Measurements from ENCODE around the gene EXOC4.

EXOC4 gene

DNA sequence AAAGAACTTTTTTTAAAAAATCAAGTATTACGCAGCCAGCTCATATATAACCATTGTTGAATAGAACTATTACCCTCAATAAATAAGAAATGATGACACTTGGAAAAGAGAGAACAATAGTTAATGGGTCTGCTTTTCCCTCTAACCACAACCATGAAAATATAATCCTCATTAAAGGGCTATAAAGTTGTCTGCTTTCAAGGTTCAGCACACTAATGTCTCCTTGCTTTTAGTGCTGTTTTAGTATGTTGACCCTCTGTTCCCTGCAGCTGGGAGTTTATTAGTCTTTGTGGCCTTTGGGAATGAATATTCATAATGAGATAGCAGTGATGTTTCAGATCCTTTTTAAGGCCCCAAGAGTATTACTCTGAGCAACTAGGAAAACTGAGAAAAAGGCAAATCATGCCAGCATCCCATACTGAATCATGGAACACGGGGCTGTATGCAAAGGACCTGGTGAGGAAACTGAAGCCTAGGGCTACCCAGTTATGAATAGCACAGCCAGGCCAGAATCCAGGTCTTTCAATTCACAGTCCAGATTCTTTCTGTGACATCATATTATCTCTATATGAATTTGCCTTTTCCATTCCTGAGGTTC is 542.3 kb downstream of the EXOC4 start:
- no peak for DNase-seq (ENCODE audit: low spot score)

DNA sequence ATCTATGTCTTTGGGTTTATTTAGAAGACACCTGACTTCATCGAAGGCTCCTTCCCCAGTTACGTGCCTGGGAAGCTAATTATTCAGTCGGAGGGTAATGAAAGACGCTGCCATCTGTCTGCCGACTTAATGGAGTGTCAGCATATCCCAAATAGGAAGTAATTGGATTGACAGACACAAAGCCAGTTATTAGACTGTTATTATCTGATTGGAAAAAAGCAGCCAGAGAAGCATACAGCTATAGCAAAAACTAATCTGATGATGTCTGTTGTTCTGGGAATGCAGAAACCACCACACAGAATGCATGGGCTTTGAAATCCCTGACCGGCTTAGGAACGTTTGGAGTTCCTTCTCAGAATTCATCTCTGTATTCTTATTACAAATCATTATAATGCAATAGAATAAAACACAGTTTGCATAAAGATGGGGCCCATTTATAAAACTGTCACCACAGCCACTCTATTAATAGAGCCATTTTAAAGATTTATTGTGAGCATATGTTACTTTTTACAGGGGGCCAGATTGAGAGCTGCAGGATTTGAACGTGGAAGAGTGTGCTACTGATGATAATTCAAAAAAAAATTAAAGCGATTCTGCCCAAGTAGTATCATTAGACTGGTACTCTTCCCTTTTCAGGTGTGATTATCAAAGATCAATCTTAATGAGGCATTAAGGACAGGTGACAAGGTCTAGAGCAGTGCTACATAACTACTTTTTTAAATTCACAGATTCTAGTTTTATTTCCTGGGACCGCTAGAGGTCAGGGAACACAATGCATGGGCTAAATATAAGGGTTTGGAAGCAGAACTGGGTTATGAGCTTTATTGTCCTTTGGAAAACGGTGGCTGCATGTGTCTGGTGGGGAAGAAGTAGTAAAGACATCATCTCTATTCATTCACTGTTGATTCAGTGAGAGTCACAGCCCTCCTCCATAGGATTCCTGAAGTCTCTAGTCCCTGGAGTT is 544.2 kb downstream of the EXOC4 start:
- DNase-seq (ENCODE audit: low spot score) = no peak

DNA sequence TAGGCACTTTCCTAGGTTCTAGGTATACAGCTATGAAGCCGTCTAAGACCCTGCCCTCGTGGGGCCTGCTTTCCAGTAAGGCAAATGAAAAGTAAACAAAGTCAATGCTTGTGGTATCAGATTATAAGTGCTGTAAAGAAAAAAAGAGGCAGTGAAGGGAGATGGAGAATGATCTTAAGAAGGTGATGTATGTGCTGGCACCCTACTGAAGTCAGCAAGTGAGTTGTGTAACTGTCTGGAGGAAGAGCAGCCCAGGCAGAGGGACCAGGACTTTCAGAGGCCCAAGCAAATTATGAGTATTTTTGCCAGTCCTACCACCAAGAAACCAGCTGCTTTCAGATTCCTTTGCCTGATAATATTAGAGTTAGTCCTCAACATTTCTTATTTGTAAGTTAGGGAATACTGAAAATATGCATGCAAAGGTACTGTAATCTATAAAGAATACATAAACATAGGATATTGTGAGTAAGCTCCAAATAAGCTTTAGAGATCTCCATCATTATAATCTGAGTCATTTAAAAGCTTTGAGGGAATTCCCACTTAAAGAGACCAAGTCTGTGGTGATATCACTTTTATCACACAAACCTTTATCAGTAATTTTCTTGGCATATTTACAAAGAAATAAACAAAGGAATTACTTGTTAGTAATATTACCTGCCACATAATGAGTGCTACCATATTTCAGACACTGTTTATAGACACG is 545.1 kb downstream of the EXOC4 start:
- no peak for DNase-seq (ENCODE audit: low spot score)

DNA sequence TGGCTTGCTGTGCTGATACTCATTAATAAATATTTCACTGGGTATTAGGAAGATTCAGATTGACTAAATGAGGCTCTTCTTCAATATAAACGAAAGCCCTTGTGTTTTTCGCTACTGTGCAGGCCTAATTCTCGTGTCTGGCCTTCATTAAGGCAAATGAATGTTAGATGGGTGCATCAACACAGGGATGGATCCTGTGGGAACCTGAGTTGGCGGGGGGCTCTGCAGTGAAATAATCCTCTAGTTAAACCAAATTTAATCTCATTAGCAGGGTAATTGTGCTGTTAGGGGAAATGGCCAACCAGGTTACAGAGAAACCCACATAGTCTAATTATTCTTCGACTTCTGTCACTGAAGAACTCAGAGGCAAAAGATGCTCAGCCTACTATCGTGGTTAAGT is 548.5 kb downstream of the EXOC4 start:
- no peak for DNase-seq (ENCODE audit: low spot score)

DNA sequence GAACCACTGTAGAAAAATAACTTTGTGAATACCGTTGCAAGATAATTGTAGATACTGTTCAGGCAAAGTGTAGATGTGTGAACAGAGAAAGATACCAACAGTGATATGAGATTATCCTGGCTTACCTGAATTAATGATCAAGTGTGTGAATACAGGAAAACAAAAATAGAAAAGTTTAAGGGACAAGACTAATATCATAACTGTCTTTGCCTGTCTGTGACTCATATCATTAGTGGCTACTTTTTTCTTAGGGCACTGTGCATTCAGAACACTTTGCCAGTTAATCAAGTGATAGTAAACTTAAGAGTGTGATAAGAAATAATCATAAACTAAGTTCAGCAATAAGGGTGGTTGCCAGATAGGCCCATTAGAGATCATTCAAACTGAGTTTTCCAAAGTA is 551.2 kb downstream of the EXOC4 start:
- no peak for DNase-seq (ENCODE audit: low spot score)

DNA sequence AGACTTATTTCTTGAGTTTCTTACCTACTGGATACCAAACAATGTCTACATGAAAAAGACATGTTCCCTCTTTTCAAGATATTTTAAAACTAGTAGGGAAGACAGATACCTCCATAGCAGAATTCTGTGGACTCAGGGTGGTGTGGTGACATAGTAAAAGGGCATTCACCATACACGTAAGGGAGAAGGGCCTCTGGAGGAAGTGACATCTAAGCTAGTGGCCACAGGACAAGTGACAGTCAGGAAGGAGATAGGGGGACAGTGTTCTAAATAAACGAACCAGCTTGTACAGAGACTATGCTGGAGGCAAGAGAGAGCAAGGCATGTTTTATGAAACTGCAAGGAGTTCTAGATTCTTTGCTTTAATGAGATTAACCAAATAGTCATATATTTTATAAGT is 552.5 kb downstream of the EXOC4 start:
- no peak for DNase-seq (ENCODE audit: low spot score)

DNA sequence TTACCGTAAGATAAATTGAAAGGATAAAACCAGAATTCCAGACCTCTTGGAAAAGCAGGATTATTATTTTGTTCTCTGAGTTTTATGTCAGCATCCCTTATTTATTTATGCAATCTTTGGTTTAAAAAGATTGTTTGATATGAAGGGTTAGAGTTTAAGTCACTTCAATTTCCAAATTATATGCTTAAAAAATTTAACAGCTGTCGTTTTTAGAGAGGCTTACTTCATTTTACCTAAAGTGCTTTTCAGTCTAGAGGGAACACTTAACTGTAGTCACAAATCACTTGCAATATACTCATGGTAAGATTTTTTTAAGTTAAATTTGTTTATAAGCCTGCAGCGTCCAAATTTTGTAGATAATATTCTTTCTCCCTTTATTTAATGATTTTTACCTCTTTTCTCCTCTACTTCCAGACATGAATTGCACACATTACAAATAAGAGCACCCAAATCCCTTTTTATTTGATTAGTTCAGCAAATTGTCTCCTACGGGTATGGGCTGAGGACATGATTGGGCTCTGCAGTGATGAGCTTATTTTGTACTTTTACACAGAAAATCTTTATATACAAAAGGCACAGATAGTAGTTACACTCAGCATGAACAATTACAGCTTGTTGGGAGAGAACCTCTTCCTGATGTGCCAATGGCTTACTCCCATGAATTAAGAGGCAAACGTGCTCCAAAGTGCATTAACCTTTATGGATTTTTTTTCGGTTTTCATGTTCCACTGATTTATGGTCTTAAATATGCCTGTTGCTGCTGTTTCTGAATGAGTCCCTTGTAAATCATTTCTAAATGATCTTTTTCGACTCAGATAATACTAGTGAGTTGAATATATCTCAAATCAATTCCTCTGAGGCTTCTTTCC is 555.0 kb downstream of the EXOC4 start:
- DNase-seq (ENCODE audit: low spot score) = no peak

DNA sequence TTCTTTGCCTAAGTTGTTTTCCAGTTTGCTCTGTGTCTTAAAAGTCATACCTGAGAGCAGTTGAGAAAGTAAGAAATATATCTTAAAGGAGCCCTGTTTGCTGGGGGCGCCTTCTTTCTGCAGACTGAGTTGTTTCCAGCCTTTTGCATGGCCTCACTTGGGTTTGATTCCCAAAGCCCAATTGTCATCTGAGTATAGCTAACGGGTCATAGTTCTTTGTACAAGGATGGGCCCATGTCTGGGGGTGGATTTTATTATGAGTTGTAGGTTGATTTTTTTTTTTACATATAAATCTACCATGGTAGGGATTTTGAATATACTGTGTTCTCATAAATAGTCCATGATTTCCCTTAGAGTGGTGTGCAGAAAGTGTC is 555.6 kb downstream of the EXOC4 start:
- DNase-seq (ENCODE audit: low spot score) = no peak

DNA sequence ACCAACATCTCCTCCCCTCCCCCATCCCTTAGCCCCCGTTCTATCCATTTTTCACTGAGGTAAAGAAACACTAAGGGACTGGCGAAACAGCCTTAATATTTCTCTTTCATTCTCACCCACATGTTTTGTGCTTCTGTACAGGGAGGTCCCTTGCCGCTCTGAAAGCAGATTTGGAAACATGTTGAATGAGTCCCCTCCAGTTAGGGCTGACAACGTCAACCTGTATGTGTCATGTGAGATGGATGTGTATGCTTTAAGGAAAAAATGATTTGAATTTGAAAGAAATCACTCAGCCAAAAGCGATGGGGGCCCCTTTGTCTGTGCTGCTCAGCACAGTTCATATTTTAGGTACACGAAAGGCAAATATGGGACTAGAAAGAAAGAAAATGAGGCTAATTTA is 560.0 kb downstream of the EXOC4 start:
- no peak for DNase-seq (ENCODE audit: low spot score)

DNA sequence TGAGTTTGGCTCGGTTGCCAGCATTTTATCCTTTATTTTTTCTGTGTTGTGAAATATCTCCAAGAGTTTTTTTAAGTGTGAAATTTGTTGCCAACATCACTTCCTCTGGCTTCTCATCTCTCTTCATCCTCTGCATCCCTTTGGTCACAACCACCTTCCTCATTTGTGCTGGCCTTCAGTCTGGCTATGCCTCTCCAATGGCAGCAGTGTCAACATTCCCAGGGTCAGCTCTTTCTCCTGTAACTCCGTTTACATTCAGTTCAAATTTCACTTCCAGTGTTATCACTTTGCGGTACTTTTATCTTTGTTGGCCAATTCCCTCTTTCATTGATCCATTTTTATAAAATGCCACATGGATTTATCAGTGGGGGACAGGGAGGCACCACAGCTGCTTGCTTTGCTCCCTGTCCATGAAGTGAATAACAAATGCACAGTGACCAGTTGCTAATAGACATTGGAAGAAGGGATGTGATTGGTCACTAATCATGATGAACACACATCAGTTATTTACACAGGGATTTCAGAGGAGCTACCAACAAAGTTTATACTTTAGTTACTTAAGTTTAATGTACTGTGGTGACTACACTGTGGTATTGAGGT is 562.8 kb downstream of the EXOC4 start:
- no peak for DNase-seq (ENCODE audit: low spot score)

DNA sequence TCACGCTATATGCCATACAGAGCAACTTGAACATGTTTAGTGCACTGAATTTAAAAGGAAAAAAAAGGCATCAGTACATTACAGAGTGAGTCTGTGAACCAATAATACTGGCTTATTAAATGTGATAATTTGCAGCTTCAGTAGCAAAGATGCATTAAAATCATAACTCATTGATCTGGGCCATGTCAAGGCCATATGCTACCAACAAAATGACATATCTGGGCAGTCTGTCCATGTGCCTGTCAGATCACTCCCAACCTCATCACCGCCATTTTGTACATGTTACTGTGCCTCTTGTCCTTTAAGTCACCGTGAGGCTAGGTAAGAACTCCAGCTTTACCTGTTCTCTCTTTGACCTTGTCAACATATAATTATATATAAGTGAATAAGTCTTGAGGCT is 566.8 kb downstream of the EXOC4 start:
- DNase-seq (ENCODE audit: low spot score) = no peak

DNA sequence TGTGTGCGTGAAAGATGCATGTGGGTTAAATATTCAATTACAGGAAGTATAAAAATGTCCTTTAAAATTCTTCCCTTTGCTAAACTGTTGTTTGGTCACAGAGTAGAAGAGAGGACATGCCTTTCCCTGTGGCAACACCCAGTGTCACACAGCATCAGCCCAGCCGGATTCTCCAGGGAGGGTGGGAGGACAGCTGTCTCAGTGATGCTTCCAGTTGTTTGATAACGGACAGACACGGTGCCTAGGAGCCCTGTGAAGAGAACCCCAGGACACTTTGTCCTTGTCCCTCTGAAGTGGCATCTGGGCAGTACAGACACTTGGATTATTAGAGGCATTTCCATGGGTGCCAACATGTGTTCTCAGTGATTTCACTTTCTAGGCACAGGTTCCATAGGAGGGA is 567.7 kb downstream of the EXOC4 start:
- DNase-seq (ENCODE audit: low spot score) = no peak

DNA sequence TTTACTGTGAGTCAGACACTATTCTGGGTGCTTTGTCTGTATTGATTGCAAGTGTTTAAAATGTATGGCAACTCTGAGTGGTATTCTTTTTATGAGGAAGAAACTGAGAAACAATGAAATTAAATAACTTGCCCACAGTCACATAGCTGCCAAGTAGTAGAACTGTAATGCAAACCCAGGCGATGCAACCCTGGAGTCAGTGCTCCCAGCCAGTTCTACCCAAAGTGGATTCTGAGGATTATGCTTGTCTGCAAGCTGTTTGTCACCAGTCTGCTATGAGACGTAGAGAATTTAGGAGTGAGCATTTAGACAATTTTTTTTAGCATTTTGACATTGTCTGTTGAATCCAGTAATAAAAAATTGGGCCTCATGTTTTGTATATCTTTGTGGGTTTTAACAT is 568.3 kb downstream of the EXOC4 start:
- DNase-seq (ENCODE audit: low spot score) = no peak

DNA sequence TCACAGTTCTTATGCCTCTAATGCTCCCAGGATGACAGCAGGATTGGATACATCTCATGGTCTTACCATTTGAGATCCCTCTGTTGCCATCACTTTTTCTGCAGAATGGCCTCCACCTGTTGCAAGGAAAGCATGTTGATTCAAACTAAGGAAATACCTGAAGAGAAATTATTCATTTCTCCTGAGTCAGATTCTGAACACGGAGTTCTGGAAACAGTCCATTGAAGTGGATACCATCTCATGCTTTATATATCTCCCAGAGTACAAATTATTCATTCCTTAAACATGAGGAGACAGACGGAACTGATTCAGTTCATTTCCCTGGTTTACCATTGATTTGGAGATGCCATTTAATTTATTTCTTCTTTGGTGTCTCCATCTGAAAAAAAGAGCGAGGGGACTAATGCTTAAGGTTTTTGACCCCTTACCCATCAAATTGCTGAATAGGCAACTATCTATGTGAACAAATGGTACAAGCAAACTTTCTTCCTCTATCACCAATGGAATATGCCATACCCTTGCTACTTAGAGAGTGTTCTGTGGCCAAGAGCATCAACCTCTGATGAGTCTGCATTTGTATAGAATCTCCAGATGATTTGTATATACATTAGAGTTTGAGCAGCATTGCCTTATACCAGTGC is 569.2 kb downstream of the EXOC4 start:
- DNase-seq (ENCODE audit: low spot score) = no peak

DNA sequence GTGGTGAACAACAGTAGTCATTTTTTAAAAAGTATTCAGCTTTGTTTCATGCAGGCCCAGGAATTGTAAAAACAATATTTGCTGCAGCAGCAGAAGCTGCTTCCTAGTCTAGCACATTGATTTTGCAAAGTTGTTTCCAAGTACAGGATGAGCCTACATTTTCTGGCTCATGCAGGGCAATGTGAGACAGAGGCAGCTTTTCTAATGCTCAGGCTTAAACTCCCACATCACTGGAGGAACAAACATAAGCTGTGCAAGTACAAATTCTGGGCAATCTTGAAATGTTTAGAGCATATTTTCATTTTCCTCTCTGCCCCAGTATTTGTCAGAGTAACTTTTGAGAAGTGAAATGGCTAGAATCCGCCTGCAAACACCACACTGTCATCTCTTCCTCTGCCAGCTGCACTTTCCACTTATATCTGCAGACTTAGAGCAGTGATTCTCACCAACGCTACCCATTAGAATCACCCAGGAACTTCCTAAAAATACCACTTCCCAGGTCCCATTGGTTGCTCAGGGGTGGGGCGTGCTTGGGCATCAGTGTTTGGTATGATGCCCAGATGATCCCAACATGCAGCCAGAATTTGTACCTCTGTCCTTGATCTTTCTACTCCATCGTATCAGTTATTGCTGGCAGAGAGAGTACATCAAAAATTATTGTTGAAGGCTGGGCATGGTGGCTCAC is 570.1 kb downstream of the EXOC4 start:
- no peak for DNase-seq (ENCODE audit: low spot score)

DNA sequence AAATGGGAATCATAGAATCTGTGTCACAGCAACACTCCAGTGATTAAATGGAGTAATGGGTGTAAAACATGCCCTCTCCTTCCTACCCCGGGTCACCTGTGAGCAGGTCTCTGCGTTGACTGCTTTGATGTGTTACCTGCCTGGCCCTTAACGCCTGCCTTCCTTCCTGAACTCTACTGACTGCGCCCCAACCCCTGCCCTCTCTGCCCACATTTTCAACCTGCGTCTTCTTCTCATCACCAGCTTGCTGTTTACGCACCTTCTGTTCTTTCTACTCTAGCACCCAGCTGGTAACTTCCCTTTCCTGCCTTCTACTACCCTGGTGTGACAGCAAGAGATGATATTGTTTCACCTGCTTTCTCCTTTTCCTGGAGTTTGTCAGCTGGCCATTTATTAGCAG is 571.3 kb downstream of the EXOC4 start:
- DNase-seq (ENCODE audit: low spot score) = no peak

DNA sequence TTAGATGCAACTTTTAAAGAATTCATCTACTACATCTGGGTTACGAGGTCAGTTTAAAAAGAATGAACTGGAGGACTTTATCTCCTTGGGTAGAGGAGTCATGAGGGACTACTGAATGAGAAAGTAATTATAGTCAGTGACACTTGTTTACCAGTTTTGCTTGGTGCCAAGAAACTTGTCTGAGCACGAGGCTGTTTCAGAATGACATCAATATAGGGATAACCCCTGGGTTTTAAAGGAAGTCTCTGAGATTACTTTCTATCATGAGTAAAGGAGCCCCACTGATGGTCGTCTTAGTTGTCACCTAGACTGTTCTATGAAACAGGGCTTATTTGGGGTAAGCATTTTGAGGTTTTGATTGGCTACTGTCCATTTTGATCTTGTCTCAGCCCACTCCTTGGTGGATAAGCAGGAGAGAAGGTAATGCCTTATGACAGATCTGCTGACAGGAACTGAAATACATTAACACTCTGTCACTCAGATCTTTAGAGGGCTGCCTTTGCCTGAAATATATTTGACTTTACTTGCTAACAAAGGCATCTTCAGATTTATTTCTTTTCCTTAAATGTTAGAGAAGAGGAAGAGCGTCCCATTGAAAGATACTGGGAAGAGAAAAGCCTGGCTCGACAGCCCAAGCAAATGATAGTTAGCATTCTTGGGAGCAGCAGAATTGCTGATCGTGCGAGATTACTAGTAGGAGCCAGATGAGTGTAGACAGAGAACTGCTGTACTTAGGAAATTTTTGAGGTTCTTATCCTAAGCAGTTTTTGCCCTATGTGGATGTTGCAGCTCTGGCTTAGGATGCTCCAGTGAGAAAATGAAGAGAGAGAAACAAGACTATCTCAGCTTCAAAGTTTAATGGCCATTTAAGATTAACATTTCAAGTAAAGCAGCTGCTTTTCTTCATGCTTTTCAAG is 575.1 kb downstream of the EXOC4 start:
- DNase-seq (ENCODE audit: low spot score) = no peak

DNA sequence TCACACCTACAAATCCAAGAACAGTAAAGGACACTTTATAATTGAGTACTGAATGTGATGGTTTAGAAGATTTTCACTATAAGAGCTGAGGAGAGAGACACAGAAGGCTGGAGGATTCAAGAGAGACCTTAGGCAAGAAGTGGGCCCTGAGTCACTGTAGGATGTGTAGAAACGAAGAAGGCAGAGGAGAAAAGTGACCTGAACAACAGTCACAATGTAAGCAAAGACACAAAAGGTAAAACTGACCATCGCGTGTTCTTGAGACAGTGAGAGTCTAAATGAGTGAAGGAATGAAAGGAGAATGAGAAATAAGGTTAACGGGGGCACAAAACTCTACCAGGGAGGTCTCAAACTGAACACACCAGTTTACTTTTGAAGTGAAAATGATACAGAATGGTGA is 576.0 kb downstream of the EXOC4 start:
- DNase-seq (ENCODE audit: low spot score) = no peak

DNA sequence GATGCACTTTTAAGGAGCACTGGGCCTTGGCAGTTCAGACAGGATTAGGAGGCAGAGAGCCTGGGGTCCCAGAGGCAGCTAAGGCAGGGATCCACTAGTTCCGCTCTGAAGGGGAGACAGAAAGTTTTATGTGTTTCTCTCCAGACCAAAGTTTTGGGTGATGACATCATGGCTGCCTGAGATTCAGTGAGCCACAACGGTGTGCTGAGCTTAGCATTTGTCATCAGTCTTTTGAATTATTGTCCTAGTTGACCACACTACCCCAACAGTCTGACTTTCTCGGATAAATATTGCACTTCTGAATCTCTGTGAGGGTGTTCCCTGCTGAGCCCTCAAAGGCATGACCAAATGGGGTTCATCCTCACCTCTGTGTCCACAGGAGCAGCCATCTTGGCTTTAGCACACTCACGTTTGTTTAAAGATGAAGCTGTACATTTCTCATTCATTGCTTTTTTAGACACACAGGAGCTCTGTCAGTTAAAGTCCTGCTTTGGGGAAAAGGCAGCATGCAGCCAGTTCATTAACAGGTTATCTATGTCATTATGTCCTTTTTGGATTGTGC is 576.5 kb downstream of the EXOC4 start:
- DNase-seq (ENCODE audit: low spot score) = no peak

All from ecto neural progenitor cell (in vitro differentiated cells).